H1 (cell line): ENCODE measurements around the gene GPR37. TPM values are rescaled to one million over a fixed set of nuclear protein-coding genes. Genes with fewer than 3 reads are reported as not detected.

ENCODE experiments used
- CTCF ChIA-PET: fragments of 300-600 bp; sonication (Branson Sonifier 250); formaldehyde crosslinking; loops from one replicate; lab custom pipeline; 2021; ENCODE audit not compliant: partially characterized antibody; lab: Charles Lee
- POLR2A ChIA-PET: fragments of 300-600 bp; sonication (Branson Sonifier 250); formaldehyde crosslinking; loops from one replicate; lab custom pipeline; 2021; ENCODE audit warnings: inconsistent platforms; ENCODE audit not compliant: partially characterized antibody; lab: Charles Lee
- DNase-seq, 2 experiments: peaks; one replicate each; pipeline versions ENCODE4 v3.0.0 to v3.0.0-alpha.2; 2010 to 2022; ENCODE audit warnings: low spot score in 2 of 2, low read depth in 1 of 2, mixed read lengths in 1 of 2
- FAIRE-seq: peaks from 2 replicates; lab custom pipeline; 2011; peaks lifted over from hg19 to GRCh38; lab: Jason Lieb, UNC
- H2AFZ ChIP-seq: 2 replicates; pipeline ENCODE4 v1.8.1; 2012; ENCODE audit warnings: low read length, inconsistent platforms
- H2AK5ac ChIP-seq: 2 replicates; pipeline ENCODE4 v1.6.1; 2013; ENCODE audit warnings: low read depth, low read length
- H2BK120ac ChIP-seq: replicated peaks from 2 replicates; pipeline ENCODE3; 2013; ENCODE audit warnings: low read depth, low read length, inconsistent platforms
- H2BK12ac ChIP-seq: 2 replicates; pipeline ENCODE4 v1.6.1; 2013; ENCODE audit warnings: low read depth, low read length
- H2BK15ac ChIP-seq: 2 replicates; pipeline ENCODE4 v1.6.1; 2013; ENCODE audit warnings: low read length
- H2BK20ac ChIP-seq: 2 replicates; pipeline ENCODE4 v1.6.1; 2013; ENCODE audit warnings: low read length
- H2BK5ac ChIP-seq: 2 replicates; pipeline ENCODE4 v1.6.1; 2013; ENCODE audit warnings: low read depth, low read length
- H3K14ac ChIP-seq: 2 replicates; pipeline ENCODE4 v1.6.1; 2013; ENCODE audit warnings: inconsistent platforms; ENCODE audit not compliant: insufficient read length
- H3K18ac ChIP-seq: 2 replicates; pipeline ENCODE4 v1.6.1; 2013; ENCODE audit warnings: low read length; ENCODE audit errors: extremely low read depth
- H3K23ac ChIP-seq: 2 replicates; pipeline ENCODE4 v1.6.1; 2013; ENCODE audit warnings: inconsistent platforms; ENCODE audit not compliant: insufficient read length
- H3K23me2 ChIP-seq: 2 replicates; pipeline ENCODE4 v1.6.1; 2013; ENCODE audit warnings: low read depth, low read length
- H3K27ac ChIP-seq: 2 replicates; pipeline ENCODE4 v1.6.1; 2011; ENCODE audit warnings: low read depth, low read length, inconsistent platforms
- H3K27me3 ChIP-seq, 4 experiments: replicated peaks in 1 of 4; 1 replicate in 1 of 4; 2 replicates in 3 of 4; pipeline versions ENCODE4 v1.6.1 to v1.8.1; 2011 to 2013; ENCODE audit warnings: low read length in 3 of 4, mild to moderate bottlenecking in 3 of 4, inconsistent platforms in 2 of 4, mixed read lengths in 2 of 4, moderate library complexity in 1 of 4; ENCODE audit not compliant: control insufficient read depth in 3 of 4, insufficient read depth in 3 of 4; ENCODE audit errors: extremely low read depth in 1 of 4
- H3K36me3 ChIP-seq, 4 experiments: 2 replicates each; pipeline versions ENCODE4 v1.6.1 to v1.8.1; 2011 to 2013; ENCODE audit warnings: mild to moderate bottlenecking in 4 of 4, low read length in 3 of 4, moderate library complexity in 2 of 4, control low read depth in 1 of 4, inconsistent platforms in 1 of 4; ENCODE audit not compliant: insufficient read depth in 4 of 4, control insufficient read depth in 2 of 4
- H3K4ac ChIP-seq: replicated peaks from 2 replicates; pipeline ENCODE3; 2013; ENCODE audit warnings: low read length, low read depth, mixed read lengths, inconsistent platforms; ENCODE audit not compliant: insufficient read length
- H3K4me1 ChIP-seq, 4 experiments: replicated peaks in 1 of 4; 1 replicate in 1 of 4; 2 replicates in 3 of 4; pipeline versions ENCODE4 v1.6.1 to v1.8.1; 2011 to 2013; ENCODE audit warnings: low read length in 3 of 4, inconsistent platforms in 2 of 4, mixed read lengths in 1 of 4; ENCODE audit not compliant: insufficient read depth in 4 of 4, control insufficient read depth in 3 of 4
- H3K4me2 ChIP-seq, 2 experiments: 2 replicates each; pipeline versions ENCODE4 v1.6.1 to v1.8.1; 2011 to 2013; ENCODE audit warnings: low read depth in 2 of 2, low read length in 2 of 2, control low read depth in 1 of 2, inconsistent platforms in 1 of 2, mild to moderate bottlenecking in 1 of 2; ENCODE audit not compliant: insufficient read depth in 1 of 2
- H3K4me3 ChIP-seq, 4 experiments: fragments of 200-600, 300-600 bp in 1 of 4; sonication (generic), shearing (Covaris generic), sonication (Bioruptor Twin) in 1 of 4; 2 replicates each; pipeline versions ENCODE4 v1.5.1 to v1.8.1; 2011 to 2016; ENCODE audit warnings: low read length in 4 of 4, low read depth in 3 of 4, control low read depth in 2 of 4, inconsistent platforms in 2 of 4, mild to moderate bottlenecking in 2 of 4, mixed read lengths in 1 of 4, moderate library complexity in 1 of 4; ENCODE audit not compliant: insufficient read depth in 2 of 4; ENCODE audit errors: extremely low read depth in 1 of 4
- H3K56ac ChIP-seq: replicated peaks from 2 replicates; pipeline ENCODE3; 2013; ENCODE audit warnings: low read depth, mild to moderate bottlenecking, mixed read lengths, low read length, inconsistent platforms; ENCODE audit not compliant: insufficient read length
- H3K79me1 ChIP-seq: 2 replicates; pipeline ENCODE4 v1.6.1; 2013; ENCODE audit warnings: low read depth, low read length, control low read depth
- H3K79me2 ChIP-seq, 2 experiments: 2 replicates each; pipeline versions ENCODE4 v1.6.1 to v1.8.1; 2012 to 2013; ENCODE audit warnings: low read length in 2 of 2, mild to moderate bottlenecking in 2 of 2, inconsistent platforms in 1 of 2; ENCODE audit not compliant: insufficient read depth in 2 of 2, control insufficient read depth in 1 of 2
- H3K9ac ChIP-seq, 4 experiments: replicated peaks in 1 of 4; 1 replicate in 1 of 4; 2 replicates in 3 of 4; pipeline versions ENCODE4 v1.6.1 to v1.8.1; 2011 to 2013; ENCODE audit warnings: low read depth in 3 of 4, low read length in 3 of 4, control low read depth in 2 of 4, mild to moderate bottlenecking in 2 of 4, moderate library complexity in 2 of 4, inconsistent platforms in 1 of 4; ENCODE audit errors: extremely low read depth in 1 of 4
- H3K9me3 ChIP-seq, 2 experiments: 2 replicates each; pipeline versions ENCODE4 v1.6.1 to v1.8.1; 2012 to 2013; ENCODE audit warnings: mild to moderate bottlenecking in 2 of 2, moderate library complexity in 2 of 2, control low read depth in 1 of 2, inconsistent platforms in 1 of 2, low read depth in 1 of 2, low read length in 1 of 2, mixed read lengths in 1 of 2; ENCODE audit not compliant: insufficient read depth in 2 of 2
- H4K20me1 ChIP-seq, 2 experiments: replicated peaks in 1 of 2; 2 replicates each; pipeline versions ENCODE3 to v1.8.1; 2011 to 2013; ENCODE audit warnings: inconsistent platforms in 2 of 2, low read length in 2 of 2, mild to moderate bottlenecking in 1 of 2; ENCODE audit not compliant: insufficient read depth in 2 of 2, control insufficient read depth in 1 of 2
- H4K5ac ChIP-seq: 2 replicates; pipeline ENCODE4 v1.6.1; 2013; ENCODE audit warnings: low read length, low read depth, mixed read lengths, inconsistent platforms; ENCODE audit not compliant: insufficient read length
- H4K8ac ChIP-seq: 2 replicates; pipeline ENCODE4 v1.8.0; 2013; ENCODE audit warnings: mild to moderate bottlenecking, moderate library complexity, low read length, inconsistent platforms; ENCODE audit not compliant: insufficient read depth; ENCODE audit errors: extremely low read depth
- H4K91ac ChIP-seq: replicated peaks from 2 replicates; pipeline ENCODE3; 2013; ENCODE audit warnings: low read length, mixed read lengths, inconsistent platforms; ENCODE audit not compliant: insufficient read length
- POU5F1 ChIP-seq: IDR thresholded peaks from 2 replicates; pipeline ENCODE4 v1.6.1; 2011; ENCODE audit warnings: low read depth, mild to moderate bottlenecking, low read length, moderate library complexity
- SP4 ChIP-seq: IDR thresholded peaks from 2 replicates; pipeline ENCODE4 v1.6.1; 2012; ENCODE audit warnings: low read length, inconsistent platforms
- WGBS, 2 experiments: shearing (Covaris generic) in 1 of 2; methylation state at CpG; one replicate each; pipeline versions ENCODE4 v1.1.6 to v1.1.7; 2013 to 2015; ENCODE audit warnings: low lambda C conversion rate in 2 of 2, mixed read lengths in 2 of 2, inconsistent platforms in 1 of 2, low coverage in 1 of 2, missing lambda C conversion rate in 1 of 2; ENCODE audit not compliant: insufficient replicate concordance in 2 of 2, insufficient coverage in 1 of 2, insufficient read length in 1 of 2; ENCODE audit errors: extremely low coverage in 1 of 2, missing lambda C conversion rate in 1 of 2; 5-methylcytosine and 5-hydroxymethylcytosine counted together
- polyA plus RNA-seq, 7 experiments: library from polyadenylated mRNA; depleted of rRNA in 3 of 7; stranded (reverse) in 5 of 7; unstranded in 2 of 7; fragments of >200 nt in 5 of 7; fragments of 200-250 nt in 2 of 7; gene quantifications; 1 replicate in 5 of 7; 2 replicates in 1 of 7; 4 replicates in 1 of 7; pipeline versions ENCODE4 v1.2.1 to v1.2.3, GENCODE V29; 2011 to 2013; ENCODE audit warnings: missing spikeins in 2 of 7, mixed read lengths in 2 of 7
- total RNA-seq: library from RNA; stranded (reverse); fragmentation: NEBNext Ultra II Directional; extraction: Animal tissue kit (Norgen Biotek cat#: 25700); gene quantifications from 2 replicates; pipeline ENCODE4 v1.2.1, GENCODE V29; 2021

The GPR37 gene
- total and polyA plus RNA-seq, 2 of the 8 experiments (the other 6 are each of a cell fraction or from before 2014, with no cell fraction given) = 1.5 to 17.4 TPM

- no peak overlapping the region for H2BK15ac ChIP-seq
- CTCF ChIA-PET = no interaction called here
- no peak overlapping the region for H4K8ac ChIP-seq
- H2BK120ac ChIP-seq = no peak overlapping the region
- H4K5ac ChIP-seq = no peak overlapping the region
- H3K18ac ChIP-seq = no peak overlapping the region
- 85% methylated on average over 1 of the region's 1 CpG; no CpG with 5 or more reads in 1 of the 2 experiments for WGBS, 2 experiments
- H4K91ac ChIP-seq = no peak overlapping the region
- H2BK5ac ChIP-seq = no peak overlapping the region
- H3K4me3 ChIP-seq = no peak overlapping the region
- no peak overlapping the region for H2AFZ ChIP-seq
- no peak overlapping the region for H2AK5ac ChIP-seq
- H3K9me3 ChIP-seq = no peaks in the 10 kb centered on the region
- FAIRE-seq (no peak), DNase-seq (no peak)
- peaks cover 0 to 2% of the 10 kb centered on the region in 2 experiments; a peak in 1 of 4 replicates for H3K79me2 ChIP-seq
- no peak overlapping the region for H2BK12ac ChIP-seq
- POLR2A ChIA-PET = no interaction called here
- no peak overlapping the region for H3K4ac ChIP-seq
- no peaks in the 10 kb centered on the region for H3K27me3 ChIP-seq
- no peaks in the 10 kb centered on the region for H3K23me2 ChIP-seq
- no peak overlapping the region for H2BK20ac ChIP-seq
- no peaks in the 10 kb centered on the region for H3K36me3 ChIP-seq
- no peak overlapping the region for H3K56ac ChIP-seq
- H3K79me1 ChIP-seq = no peaks in the 10 kb centered on the region
- no peak overlapping the region for H3K27ac ChIP-seq
- no peaks in the 10 kb centered on the region for H4K20me1 ChIP-seq
- H3K14ac ChIP-seq = no peak overlapping the region
- no peak overlapping the region for H3K23ac ChIP-seq
- H3K4me1 ChIP-seq = peaks cover 0 to 7% (median 0%) of the 10 kb centered on the region in 4 experiments; a peak in 2 of 7 replicates
- no peak overlapping the region for H3K9ac ChIP-seq
- H3K4me2 ChIP-seq = no peak overlapping the region
- no peak for TF ChIP-seq POU5F1
- no peak for TF ChIP-seq SP4
Measured at GRCh38 chr7:124754576-124755268, 10.9 kb downstream of the GPR37 start.
